Pons (tissue), 1 donor: ENCODE measurements around the gene HLF.

Experiments
- DNase-seq: peaks from one replicate; pipeline ENCODE4 v3.0.0-alpha.2; 2016; ENCODE audit warnings: low spot score

HLF gene

DNA sequence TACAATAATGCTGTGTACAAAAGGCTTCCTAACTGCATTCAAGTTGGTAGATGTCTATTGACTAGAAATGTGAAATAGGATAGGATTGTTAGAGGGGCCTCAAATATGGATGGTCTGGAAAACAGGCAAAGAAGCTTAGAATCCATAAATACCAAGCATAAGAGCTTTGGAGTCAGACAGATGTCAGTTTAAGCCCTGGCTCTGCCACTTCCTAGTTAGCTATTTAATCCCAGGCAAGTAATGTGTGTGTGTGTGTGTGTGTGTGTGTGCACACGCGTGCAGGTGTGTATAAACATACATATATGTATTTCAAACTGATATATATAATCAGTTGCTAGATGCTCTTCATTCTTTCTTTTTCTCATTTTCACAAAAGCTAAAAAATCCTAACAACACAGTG lies 90.2 kb downstream of the HLF start:
- no peak for DNase-seq

- DNase-seq: peak; percentile 87
These were observed 91.9 kb downstream of the HLF start for GRCh38 chr17:55356434-55357328.

GRCh38 chr17:55360971-55361370 lies 96.2 kb downstream of the HLF start:
- DNase-seq: no peak

- no peak for DNase-seq
These were observed 98.3 kb downstream of the HLF start for GRCh38 chr17:55363033-55363432.

- peak; percentile 80 for DNase-seq
These were observed 101.3 kb downstream of the HLF start for GRCh38 chr17:55366020-55366481.

- DNase-seq: no peak
These were observed 103.9 kb downstream of the HLF start for GRCh38 chr17:55368706-55369105.
